ENCODE results near the gene PRKG1.

The PRKG1 gene

GRCh38 chr10:52314822-52315552 lies 1240.7 kb downstream of the PRKG1 start:
- DNase-seq = no peak

GRCh38 chr10:52316001-52316400 lies 1241.7 kb downstream of the PRKG1 start:
- no peak for DNase-seq

GRCh38 chr10:52316500-52316899 lies 1242.2 kb downstream of the PRKG1 start:
- DNase-seq = no peak

- no peak for DNase-seq
Measured at GRCh38 chr10:52318136-52318701, 1243.9 kb downstream of the PRKG1 start.

GRCh38 chr10:52318822-52319464 lies 1244.7 kb downstream of the PRKG1 start:
- DNase-seq = no peak

- no peak for DNase-seq
Measured at GRCh38 chr10:52319926-52320325, 1245.6 kb downstream of the PRKG1 start.

GRCh38 chr10:52322323-52322722 lies 1248.0 kb downstream of the PRKG1 start:
- DNase-seq = no peak

- DNase-seq = no peak
Measured at GRCh38 chr10:52322936-52323335, 1248.6 kb downstream of the PRKG1 start.

GRCh38 chr10:52326382-52326781 lies 1252.1 kb downstream of the PRKG1 start:
- DNase-seq = no peak

- no peak for DNase-seq
Measured at GRCh38 chr10:52331638-52332364, 1257.5 kb downstream of the PRKG1 start.

- no peak for DNase-seq
Measured at GRCh38 chr10:52332815-52333214, 1258.5 kb downstream of the PRKG1 start.

- DNase-seq = no peak
Measured at GRCh38 chr10:52334595-52334994, 1260.3 kb downstream of the PRKG1 start.

GRCh38 chr10:52335665-52336064 lies 1261.4 kb downstream of the PRKG1 start:
- no peak for DNase-seq

GRCh38 chr10:52337225-52337624 lies 1262.9 kb downstream of the PRKG1 start:
- DNase-seq = no peak

- no peak for DNase-seq
Measured at GRCh38 chr10:52343439-52343838, 1269.2 kb downstream of the PRKG1 start.

GRCh38 chr10:52346394-52347326 lies 1272.4 kb downstream of the PRKG1 start:
- no peak for DNase-seq

GRCh38 chr10:52347327-52347667 lies 1273.0 kb downstream of the PRKG1 start:
- DNase-seq = no peak

Data from activated naive CD4-positive, alpha-beta T cell treated with anti-CD3 and anti-CD28 coated beads, Interleukin-2, amount 50 U/mL, for 16 hours (primary cell).